Keratinocyte (primary cell): Measurements from ENCODE around the gene SLC22A14. TPM values are rescaled to one million over a fixed set of nuclear protein-coding genes. Genes with fewer than 3 reads are reported as not detected.

Experiments used
- DNase-seq: peaks from one replicate; pipeline ENCODE4 v3.0.0-alpha.2; 2011; ENCODE audit warnings: low read depth, missing footprints, low spot score
- FAIRE-seq: peaks from 2 replicates; lab custom pipeline; 2011; peaks lifted over from hg19 to GRCh38; lab: Jason Lieb, UNC
- H2AFZ ChIP-seq: 2 replicates; pipeline ENCODE4 v1.6.0; 2012; ENCODE audit warnings: low read length, control low read depth, inconsistent platforms; ENCODE audit not compliant: control insufficient read depth
- H3K27ac ChIP-seq: 2 replicates; pipeline ENCODE4 v1.5.1; 2011; ENCODE audit warnings: low read length; ENCODE audit not compliant: control insufficient read depth, insufficient read depth
- H3K27me3 ChIP-seq: 3 replicates; pipeline ENCODE4 v1.6.0; 2011; ENCODE audit warnings: low read length; ENCODE audit not compliant: control insufficient read depth, insufficient read depth; ENCODE audit errors: extremely low read depth
- H3K36me3 ChIP-seq, 2 experiments: 2 replicates in 1 of 2; 3 replicates in 1 of 2; pipeline ENCODE4 v1.5.1; 2011; ENCODE audit warnings: low read length in 2 of 2, mild to moderate bottlenecking in 1 of 2; ENCODE audit not compliant: control insufficient read depth in 2 of 2, insufficient read depth in 2 of 2; ENCODE audit errors: extremely low read depth in 1 of 2
- H3K4me1 ChIP-seq: 3 replicates; pipeline ENCODE4 v1.5.1; 2011; ENCODE audit warnings: low read length; ENCODE audit not compliant: control insufficient read depth, insufficient read depth; ENCODE audit errors: extremely low read depth
- H3K4me2 ChIP-seq: 3 replicates; pipeline ENCODE4 v1.6.0; 2011; ENCODE audit warnings: low read depth, low read length; ENCODE audit not compliant: control insufficient read depth, insufficient read depth; ENCODE audit errors: extremely low read depth
- H3K4me3 ChIP-seq, 3 experiments: fragments of 200-600 bp in 1 of 3; sonication (generic) in 1 of 3; 2 replicates in 2 of 3; 3 replicates in 1 of 3; pipeline ENCODE4 v1.5.1; 2011 to 2016; ENCODE audit warnings: low read length in 3 of 3, mild to moderate bottlenecking in 3 of 3, control low read depth in 2 of 3, inconsistent platforms in 1 of 3, low read depth in 1 of 3, mixed read lengths in 1 of 3, mixed run types in 1 of 3, moderate library complexity in 1 of 3; ENCODE audit not compliant: control insufficient read depth in 2 of 3, insufficient read depth in 2 of 3; ENCODE audit errors: extremely low read depth in 1 of 3
- H3K79me2 ChIP-seq: 2 replicates; pipeline ENCODE4 v1.6.0; 2012; ENCODE audit warnings: low read length; ENCODE audit not compliant: control insufficient read depth, insufficient read depth
- H3K9ac ChIP-seq: 3 replicates; pipeline ENCODE4 v1.6.0; 2011; ENCODE audit warnings: low read length; ENCODE audit not compliant: control insufficient read depth, insufficient read depth; ENCODE audit errors: extremely low read depth
- H3K9me1 ChIP-seq: 3 replicates; pipeline ENCODE4 v1.6.0; 2011; ENCODE audit warnings: low read length; ENCODE audit not compliant: control insufficient read depth, insufficient read depth; ENCODE audit errors: extremely low read depth
- H3K9me3 ChIP-seq: 2 replicates; pipeline ENCODE4 v1.5.1; 2012; ENCODE audit warnings: low read depth, low read length; ENCODE audit not compliant: control insufficient read depth
- H4K20me1 ChIP-seq: 3 replicates; pipeline ENCODE4 v1.6.0; 2011; ENCODE audit warnings: low read length; ENCODE audit not compliant: control insufficient read depth, insufficient read depth; ENCODE audit errors: extremely low read depth
- CTCF ChIP-seq, 3 experiments: IDR thresholded peaks in 1 of 3; conservative IDR thresholded peaks in 1 of 3; optimal IDR thresholded peaks in 1 of 3; 2 replicates in 2 of 3; 3 replicates in 1 of 3; pipeline versions ENCODE3 to v1.5.1; 2011; ENCODE audit warnings: low read length in 3 of 3, mild to moderate bottlenecking in 3 of 3, moderate library complexity in 2 of 3, control low read depth in 1 of 3, inconsistent platforms in 1 of 3; ENCODE audit not compliant: insufficient read depth in 2 of 3; ENCODE audit errors: extremely low read depth in 1 of 3
- EZH2 ChIP-seq: IDR thresholded peaks from one replicate; pipeline ENCODE4 v1.6.1; 2012; ENCODE audit warnings: inconsistent platforms, mild to moderate bottlenecking, low read length, moderate library complexity
- dilution Hi-C: fragments of 300-500 bp; cut with MboI; formaldehyde crosslinking; loops from one replicate; pipeline ENCODE4 v1.7.0; 2020; ENCODE audit warnings: low sequenced_read_pairs; ENCODE audit not compliant: extremely low pct_ligation_motif_present
- polyA plus RNA-seq, 5 experiments: library from polyadenylated mRNA; depleted of rRNA in 3 of 5; stranded (reverse) in 3 of 5; stranded (forward) in 1 of 5; unstranded in 1 of 5; fragments of >200 nt; gene quantifications; 1 replicate in 1 of 5; 2 replicates in 3 of 5; 3 replicates in 1 of 5; pipeline versions ENCODE4 v1.2.1 to v1.2.3, GENCODE V29; 2011 to 2012; ENCODE audit warnings: missing spikeins in 2 of 5, low read depth in 1 of 5, low replicate concordance in 1 of 5

SLC22A14 gene
- polyA plus RNA-seq, 1 donor (not counting 4 experiments of a cell fraction or from before 2014, with no cell fraction given): 0.20 TPM

- H3K4me3 ChIP-seq: no peak overlapping the region
- H3K4me1 ChIP-seq: no peaks in the 10 kb centered on the region
- H3K27ac ChIP-seq: no peak overlapping the region
- H3K27me3 ChIP-seq: no peaks in the 10 kb centered on the region
- H3K9me1 ChIP-seq: no peaks in the 10 kb centered on the region
- H3K79me2 ChIP-seq: no peaks in the 10 kb centered on the region
- FAIRE-seq (no peak), DNase-seq (no peak)
- dilution Hi-C loops: no loop called here
- no peaks in the 10 kb centered on the region for H3K9me3 ChIP-seq
- TF ChIP-seq CTCF (optimal IDR thresholded peaks at IDR 0.05 in 1 of 3, IDR thresholded peaks at IDR 0.05 in 1 of 3, conservative IDR thresholded peaks at IDR 0.05 in 1 of 3; ENCODE audit: extremely low read depth in 1 of 3, insufficient read depth in 2 of 3, low read length in 3 of 3): no peak
- no peak for TF ChIP-seq EZH2
- peaks cover 0 to 3% of the 10 kb centered on the region in 2 experiments for H3K36me3 ChIP-seq
- no peaks in the 10 kb centered on the region for H4K20me1 ChIP-seq
- no peak overlapping the region for H3K4me2 ChIP-seq
- H3K9ac ChIP-seq: no peak overlapping the region
- H2AFZ ChIP-seq: no peak overlapping the region
Observed at GRCh38 chr3:38361496-38361895, 79.4 kb downstream of the SLC22A14 start.

- Histone ChIP-seq H3K9me1 (no peaks in the 10 kb centered on the region), H3K79me2 (no peaks in the 10 kb centered on the region), H3K4me3 (no peak overlapping the region), H3K27ac (no peak overlapping the region), H3K9ac (no peak overlapping the region), H3K27me3 (no peaks in the 10 kb centered on the region), H2AFZ (no peak overlapping the region), H3K9me3 (no peaks in the 10 kb centered on the region), H3K4me1 (no peaks in the 10 kb centered on the region), H4K20me1 (no peaks in the 10 kb centered on the region), H3K4me2 (no peak overlapping the region), H3K36me3 (peaks cover 0 to 3% of the 10 kb centered on the region in 2 experiments)
- dilution Hi-C loops: no loop called here
- FAIRE-seq: no peak
- DNase-seq: no peak
- TF ChIP-seq EZH2: no peak
- no peak for TF ChIP-seq CTCF (optimal IDR thresholded peaks at IDR 0.05 in 1 of 3, IDR thresholded peaks at IDR 0.05 in 1 of 3, conservative IDR thresholded peaks at IDR 0.05 in 1 of 3; ENCODE audit: extremely low read depth in 1 of 3, insufficient read depth in 2 of 3, low read length in 3 of 3)
Observed at GRCh38 chr3:38362825-38363224, 80.7 kb downstream of the SLC22A14 start.
